Kidney (tissue), 14 donors: Measurements from ENCODE around the gene GRAMD4. TPM values are rescaled to one million over a fixed set of nuclear protein-coding genes. Genes with fewer than 3 reads are reported as not detected.

Experiments used
- DNase-seq, 5 donors: peaks; one replicate each; pipeline ENCODE4 v3.0.0-alpha.2; 2013 to 2020
- FAIRE-seq: peaks from 2 replicates; lab custom pipeline; 2012; peaks lifted over from hg19 to GRCh38; lab: Jason Lieb, UNC
- H3K27ac ChIP-seq, 2 donors: one replicate each; pipeline ENCODE4 v1.7.0; 2013; ENCODE audit warnings: low read depth in 2 of 2, low read length in 2 of 2, inconsistent platforms in 1 of 2
- H3K27me3 ChIP-seq: one replicate; pipeline ENCODE4 v1.7.1; 2013; ENCODE audit warnings: low read length, inconsistent platforms; ENCODE audit not compliant: control insufficient read depth, insufficient read depth
- H3K36me3 ChIP-seq, 3 donors: one replicate each; pipeline versions ENCODE4 v1.7.0 to v1.7.1; 2013; ENCODE audit warnings: low read length in 3 of 3, control low read depth in 1 of 3, inconsistent platforms in 1 of 3; ENCODE audit not compliant: insufficient read depth in 3 of 3, control insufficient read depth in 2 of 3
- H3K4me1 ChIP-seq, 3 donors: one replicate each; pipeline versions ENCODE4 v1.7.0 to v1.7.1; 2013; ENCODE audit warnings: low read length in 3 of 3, inconsistent platforms in 1 of 3, low read depth in 1 of 3; ENCODE audit not compliant: control insufficient read depth in 2 of 3, insufficient read depth in 2 of 3
- H3K4me3 ChIP-seq, 3 donors: one replicate each; pipeline versions ENCODE4 v1.7.0 to v1.8.1; 2013; ENCODE audit warnings: low read length in 3 of 3, control low read depth in 1 of 3, inconsistent platforms in 1 of 3
- H3K9ac ChIP-seq, 3 donors: one replicate each; pipeline versions ENCODE4 v1.7.0 to v1.7.1; 2013; ENCODE audit warnings: low read length in 3 of 3, control low read depth in 1 of 3, inconsistent platforms in 1 of 3
- H3K9me3 ChIP-seq, 3 donors: one replicate each; pipeline versions ENCODE4 v1.7.0 to v1.7.1; 2013; ENCODE audit warnings: low read length in 3 of 3, control low read depth in 1 of 3, inconsistent platforms in 1 of 3; ENCODE audit not compliant: control insufficient read depth in 2 of 3, insufficient read depth in 1 of 3
- CTCF ChIP-seq: IDR thresholded peaks from 3 replicates; pipeline ENCODE4 v1.5.1; 2012; ENCODE audit warnings: mild to moderate bottlenecking, moderate library complexity, borderline replicate concordance; ENCODE audit not compliant: insufficient read depth; ENCODE audit errors: extremely low read depth
- intact Hi-C: fragments of 100-400 bp; cut with DNase I; formaldehyde crosslinking; loops from one replicate; pipeline ENCODE4 v1.11.1; 2022
- polyA plus RNA-seq: library from polyadenylated mRNA; stranded (reverse); fragments of 350-450 nt; fragmentation: Illumina TruSeq; extraction: RNeasy Lipid Tissue Mini Kit (QIAGEN cat#74804); gene quantifications from one replicate; pipeline ENCODE4 v1.2.3, GENCODE V29; 2014; ENCODE audit warnings: low read depth, low replicate concordance; ENCODE audit not compliant: insufficient read depth
- total RNA-seq: library from RNA; stranded (reverse); fragmentation: NEBNext Ultra II Directional; extraction: Animal tissue kit (Norgen Biotek cat#: 25700); gene quantifications from one replicate; pipeline ENCODE4 v1.2.1, GENCODE V29; 2021
- donor health status: control.
- donor health status: control.
- donor health status: control.
- donor health status: control.
- donor health status: control.
- donor health status: DM: yes; HTN: yes; CAD: no.
- donor health status: Normal renal cell carcinoma (clear cell type).

The GRAMD4 gene
- total and polyA plus RNA-seq, 2 donors from 2014 or later, result 12.1 to 58.2 TPM

GRCh38 chr22:46628756-46629155, 8.6 kb downstream of the GRAMD4 start:
- FAIRE-seq, result no peak
- peak in 2 of 5 donors; percentile 30 to 68 for DNase-seq
- Histone ChIP-seq H3K27ac (no peak overlapping the region), H3K27me3 (no peaks in the 10 kb centered on the region), H3K9me3 (no peaks in the 10 kb centered on the region), H3K9ac (no peak overlapping the region), H3K4me1 (no peaks in the 10 kb centered on the region), H3K36me3 (no peaks in the 10 kb centered on the region), H3K4me3 (no peak overlapping the region)
- no peak for TF ChIP-seq CTCF
- intact Hi-C loops, result no loop called here

- intact Hi-C loops, result no loop called here
- Histone ChIP-seq H3K36me3 (no peaks in the 10 kb centered on the region), H3K27ac (no peak overlapping the region), H3K9me3 (no peaks in the 10 kb centered on the region), H3K4me1 (peaks cover 0 to 2% (median 2%) of the 10 kb centered on the region in 3 donors), H3K4me3 (no peak overlapping the region), H3K27me3 (no peaks in the 10 kb centered on the region), H3K9ac (no peak overlapping the region)
- FAIRE-seq (no peak), DNase-seq (peak in 1 of 5 donors; percentile 41)
- TF ChIP-seq CTCF, result no peak
These were observed 9.1 kb downstream of the GRAMD4 start for GRCh38 chr22:46629291-46629690.

DNA sequence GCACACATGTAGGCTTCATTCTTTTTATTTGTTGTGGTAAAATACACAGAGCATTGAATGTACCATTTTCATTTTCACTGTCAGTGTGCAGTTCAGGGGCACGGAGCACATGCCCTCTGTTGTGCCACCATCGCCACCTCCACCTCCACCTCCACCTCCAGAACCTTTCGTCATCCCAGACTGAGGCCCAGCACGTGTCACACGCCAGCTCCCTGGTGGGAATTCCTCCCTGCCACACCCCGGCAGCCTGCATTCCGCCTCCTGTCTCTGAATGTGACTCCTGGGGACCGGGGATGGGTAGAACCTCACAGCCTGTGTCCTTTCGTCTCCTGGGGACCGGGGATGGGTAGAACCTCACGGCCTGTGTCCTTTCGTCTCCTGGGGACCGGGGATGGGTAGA, 10.9 kb downstream of the GRAMD4 start:
- no peaks in the 10 kb centered on the region for H3K36me3 ChIP-seq
- no peak for TF ChIP-seq CTCF
- H3K9ac ChIP-seq, result no peak overlapping the region
- H3K27me3 ChIP-seq, result no peaks in the 10 kb centered on the region
- peak in 1 of 5 donors; percentile 38 for DNase-seq
- FAIRE-seq, result no peak
- H3K4me1 ChIP-seq, result peaks cover 0 to 3% (median 2%) of the 10 kb centered on the region in 3 donors
- H3K4me3 ChIP-seq, result no peak overlapping the region
- H3K27ac ChIP-seq, result no peak overlapping the region
- no peaks in the 10 kb centered on the region for H3K9me3 ChIP-seq
- intact Hi-C loops, result no loop called here

- DNase-seq (peak in 1 of 5 donors; percentile 69), FAIRE-seq (no peak)
- peaks cover 0 to 5% (median 2%) of the 10 kb centered on the region in 3 donors for H3K4me1 ChIP-seq
- H3K9me3 ChIP-seq, result no peaks in the 10 kb centered on the region
- H3K9ac ChIP-seq, result no peak overlapping the region
- no peaks in the 10 kb centered on the region for H3K36me3 ChIP-seq
- H3K4me3 ChIP-seq, result no peak overlapping the region
- intact Hi-C loops, result no loop called here
- no peak overlapping the region for H3K27ac ChIP-seq
- no peaks in the 10 kb centered on the region for H3K27me3 ChIP-seq
- TF ChIP-seq CTCF, result no peak
These were observed 12.6 kb downstream of the GRAMD4 start for GRCh38 chr22:46632646-46633249.
